ENCODE results near the gene HOOK2. TPM values are rescaled to one million over a fixed set of nuclear protein-coding genes. Genes with fewer than 3 reads are reported as not detected.

HOOK2 gene
- total and polyA plus RNA-seq, 2 of the 13 experiments (the other 11 are each of a cell fraction or from before 2014, with no cell fraction given) = 9.2 to 12.9 TPM

- no peak for TF ChIP-seq ATM (IDR thresholded peaks at IDR 0.05; ENCODE audit: borderline replicate concordance)
- peak; percentile 35; the same call in 1 of the 2 replicates for TF ChIP-seq SNAPC4 (CRISPR knock-in tag; IDR thresholded peaks at IDR 0.05)
- peak; percentile 28; the same call in 1 of the 2 replicates for TF ChIP-seq ZNF205 (CRISPR knock-in tag; IDR thresholded peaks at IDR 0.05)
- peak; percentile 26; the same call in 1 of the 2 replicates for TF ChIP-seq KDM2A (CRISPR knock-in tag; IDR thresholded peaks at IDR 0.05; ENCODE audit: borderline replicate concordance, low read depth)
- TF ChIP-seq FOSL2 (CRISPR knock-in tag; IDR thresholded peaks at IDR 0.05) = 0 out of 2 replicates have a peak, but pooled peaks have one; percentile 8
- TF ChIP-seq ZNF772 (CRISPR knock-in tag; IDR thresholded peaks at IDR 0.05) = peak; percentile 42; the same call in 1 of the 2 replicates
- TF ChIP-seq THYN1 (CRISPR knock-in tag; IDR thresholded peaks at IDR 0.05; ENCODE audit: borderline replicate concordance, low read depth) = no peak
- no peak for TF ChIP-seq ZNF780A (CRISPR knock-in tag; IDR thresholded peaks at IDR 0.05)
- TF ChIP-seq, protein P1, sequence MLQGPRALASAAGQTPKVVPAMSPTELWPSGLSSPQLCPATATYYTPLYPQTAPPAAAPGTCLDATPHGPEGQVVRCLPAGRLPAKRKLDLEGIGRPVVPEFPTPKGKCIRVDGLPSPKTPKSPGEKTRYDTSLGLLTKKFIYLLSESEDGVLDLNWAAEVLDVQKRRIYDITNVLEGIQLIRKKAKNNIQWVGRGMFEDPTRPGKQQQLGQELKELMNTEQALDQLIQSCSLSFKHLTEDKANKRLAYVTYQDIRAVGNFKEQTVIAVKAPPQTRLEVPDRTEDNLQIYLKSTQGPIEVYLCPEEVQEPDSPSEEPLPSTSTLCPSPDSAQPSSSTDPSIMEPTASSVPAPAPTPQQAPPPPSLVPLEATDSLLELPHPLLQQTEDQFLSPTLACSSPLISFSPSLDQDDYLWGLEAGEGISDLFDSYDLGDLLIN (CRISPR knock-in tag; IDR thresholded peaks at IDR 0.05; ENCODE audit: borderline replicate concordance) = no peak
- TF ChIP-seq ZNF800 (CRISPR knock-in tag; IDR thresholded peaks at IDR 0.05) = no peak
- TF ChIP-seq ZNF614 (CRISPR knock-in tag; IDR thresholded peaks at IDR 0.05; ENCODE audit: borderline replicate concordance) = no peak
- no peak for TF ChIP-seq NFIB (CRISPR knock-in tag; IDR thresholded peaks at IDR 0.05; ENCODE audit: borderline replicate concordance)
- peak; percentile 53; the same call in 1 of the 2 replicates for TF ChIP-seq ZNF468 (CRISPR knock-in tag; IDR thresholded peaks at IDR 0.05)
- peak; percentile 48; the same call in 1 of the 2 replicates for TF ChIP-seq ZNF235 (CRISPR knock-in tag; IDR thresholded peaks at IDR 0.05; ENCODE audit: borderline replicate concordance)
- TF ChIP-seq ZNF563 (CRISPR knock-in tag; IDR thresholded peaks at IDR 0.05) = no peak
- TF ChIP-seq MBNL3 (CRISPR knock-in tag; conservative IDR thresholded peaks at IDR 0.05) = no peak
- TF ChIP-seq RELA (CRISPR knock-in tag; IDR thresholded peaks at IDR 0.05) = no peak
- TF ChIP-seq XRCC5 (optimal IDR thresholded peaks at IDR 0.05; ENCODE audit: low read length) = peak; percentile 10
- TF ChIP-seq NFE2 (CRISPR knock-in tag; IDR thresholded peaks at IDR 0.05) = no peak
- 0 out of 2 replicates have a peak, but pooled peaks have one; percentile 56 for TF ChIP-seq YEATS2 (CRISPR knock-in tag; IDR thresholded peaks at IDR 0.05; ENCODE audit: borderline replicate concordance)
- TF ChIP-seq ZSCAN22 (CRISPR knock-in tag; IDR thresholded peaks at IDR 0.05) = no peak
These were observed at the start of gene HOOK2 (continued) for GRCh38 chr19:12774588-12775555.

Data from HepG2 (cell line).